IPS DF 4.7 (cell line): ENCODE results near the gene DGCR8.
A peak's percentile ranks its signal among the peaks of the same experiment; 100 is the strongest.
"Not testable (repeated sequence)": the region's sequence is repeated elsewhere in the genome, so short reads cannot be mapped to it uniquely, and the experiment has no call there.

Experiments used
- DNase-seq: peaks from one replicate; pipeline ENCODE4 v3.0.0-alpha.2; 2013; ENCODE audit warnings: low spot score; ENCODE audit errors: extremely low read depth

Gene DGCR8

GRCh38 chr22:20152464-20152890 is 72.4 kb downstream of the DGCR8 start:
- DNase-seq, result no peak

DNA sequence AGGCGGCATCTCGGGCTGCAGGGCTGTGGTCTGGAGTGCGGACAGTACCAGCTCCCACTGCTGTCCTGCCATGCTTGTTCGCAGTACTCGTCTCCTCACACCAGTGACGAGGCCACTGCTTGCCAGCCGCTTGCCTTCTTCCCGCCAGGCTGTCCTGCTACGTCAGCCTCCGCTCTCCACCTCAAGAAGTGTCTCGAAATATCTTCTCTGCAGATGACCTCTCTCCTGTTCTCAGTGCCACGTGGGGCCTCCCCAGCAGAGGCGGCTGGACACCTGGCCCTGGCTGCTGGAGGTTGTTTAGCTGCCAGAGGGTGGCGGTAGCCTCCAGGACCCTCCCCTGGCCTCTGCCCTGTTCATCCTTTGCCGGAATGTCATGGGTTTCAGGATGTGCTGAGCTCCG is 73.9 kb downstream of the DGCR8 start:
- DNase-seq, result no peak

GRCh38 chr22:20154602-20155187 is 74.7 kb downstream of the DGCR8 start:
- no peak for DNase-seq

GRCh38 chr22:20155330-20156041 is 75.4 kb downstream of the DGCR8 start:
- DNase-seq, result no peak

- no peak for DNase-seq
Observed at GRCh38 chr22:20156042-20156389, 76.0 kb downstream of the DGCR8 start.

DNA sequence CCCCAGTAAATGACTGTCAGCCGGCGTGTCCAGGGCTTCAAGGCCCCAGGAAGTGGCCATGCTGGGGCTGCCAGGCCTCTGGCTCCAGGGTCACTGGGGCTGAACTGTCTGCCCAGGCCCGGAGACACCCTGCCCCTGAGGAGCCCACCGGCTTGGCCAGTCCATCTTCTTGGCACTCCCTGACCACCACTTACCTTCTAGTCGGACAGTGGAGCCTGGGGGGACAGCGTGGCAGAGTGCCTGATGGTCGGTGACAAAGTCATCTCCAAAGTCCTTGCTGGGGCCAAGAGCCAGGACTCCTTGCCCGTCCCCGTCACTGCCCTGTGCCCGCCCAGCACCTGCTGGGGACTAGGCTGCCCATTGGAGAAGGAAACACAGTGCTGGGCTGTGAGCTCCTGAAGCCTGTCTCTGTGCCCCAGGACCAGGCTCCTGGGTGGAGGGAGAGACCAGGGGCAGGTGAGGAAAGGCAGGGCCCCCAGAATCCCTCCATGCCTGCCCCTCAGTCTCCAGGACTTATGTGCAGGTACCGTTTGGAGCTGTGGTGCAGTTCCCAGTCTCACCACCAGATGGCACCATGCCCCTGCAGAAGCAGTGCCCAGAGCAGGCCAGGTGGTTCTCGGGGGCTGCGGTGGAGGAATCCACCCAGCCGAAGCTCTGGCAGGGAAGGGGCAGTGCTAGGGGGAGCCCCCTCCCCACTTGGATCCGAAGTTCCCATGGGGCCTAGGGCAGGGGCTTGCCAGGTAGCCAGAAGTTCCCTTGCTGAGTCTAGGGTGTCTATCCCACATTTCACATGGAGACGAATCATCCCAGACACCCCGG is 76.8 kb downstream of the DGCR8 start:
- DNase-seq, result peak; percentile 53

DNA sequence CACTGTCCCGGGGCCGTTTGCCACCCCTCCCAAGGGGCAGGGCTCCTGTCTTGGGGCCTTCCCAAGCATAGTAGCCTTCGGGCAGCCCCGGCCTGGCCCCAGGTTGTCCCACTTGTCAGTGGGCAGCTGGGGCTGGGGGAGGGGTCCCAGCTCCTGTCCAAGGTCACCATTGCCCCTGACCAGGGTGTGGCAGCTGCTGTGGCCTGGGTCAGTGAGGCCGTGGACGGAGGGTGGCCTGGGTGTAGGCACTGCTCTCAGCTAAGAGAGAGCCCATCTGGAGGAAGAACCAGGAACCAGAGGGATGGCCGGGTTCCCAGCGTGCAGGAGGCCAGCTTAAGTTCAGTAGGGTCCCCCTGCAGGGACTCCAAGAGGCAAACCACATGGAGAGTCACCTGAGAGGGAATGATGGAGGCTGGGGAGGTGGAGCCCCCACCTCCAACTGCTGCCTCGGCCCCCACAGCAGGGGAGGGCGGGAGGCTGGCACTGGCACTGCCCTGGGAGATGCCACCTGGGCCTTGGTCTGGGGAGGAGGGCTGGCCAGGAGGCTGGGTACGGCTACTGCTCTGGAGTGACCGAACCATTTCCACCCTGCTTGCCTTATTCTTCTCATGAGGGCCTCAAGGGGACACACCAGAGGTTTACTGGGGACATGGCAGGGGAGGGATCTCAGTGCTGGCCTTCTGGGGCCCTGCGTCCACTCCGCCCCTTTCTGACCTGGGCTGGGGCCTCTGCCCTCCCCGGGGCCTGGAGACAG is 77.6 kb downstream of the DGCR8 start:
- no peak for DNase-seq

DNA sequence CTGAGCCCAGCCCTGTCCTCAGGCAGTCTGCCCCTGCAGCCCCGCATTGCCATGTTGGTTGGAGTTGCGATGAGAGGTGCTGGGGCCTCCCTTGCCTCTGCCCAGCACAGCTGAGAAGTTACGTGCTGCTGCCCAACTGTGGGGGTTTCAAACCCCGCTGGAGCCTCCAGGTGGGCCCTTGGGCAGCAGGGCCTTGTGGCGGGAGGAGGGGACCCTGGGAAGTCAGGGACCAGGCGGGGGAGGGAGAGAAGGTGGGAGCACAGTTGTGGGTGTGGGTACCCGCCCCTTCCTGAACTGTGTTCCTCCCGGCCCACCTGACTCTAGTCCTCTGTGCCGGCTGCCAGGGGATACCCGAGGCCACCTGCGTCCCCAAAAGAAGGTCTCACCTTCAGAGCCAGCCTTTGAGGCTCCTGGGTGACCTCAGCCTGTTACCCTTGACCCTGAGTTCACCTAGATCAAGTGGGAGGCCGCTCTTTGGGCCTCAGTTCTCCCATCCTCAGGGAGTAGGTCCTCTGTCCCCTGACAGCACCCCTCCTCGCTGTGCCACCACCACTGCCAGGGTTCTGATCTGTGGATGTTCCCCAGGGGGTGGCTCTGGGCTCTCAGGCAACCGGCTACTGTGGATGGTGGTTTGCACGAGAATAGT is 78.5 kb downstream of the DGCR8 start:
- DNase-seq, result no peak

GRCh38 chr22:20159076-20159475 is 79.0 kb downstream of the DGCR8 start:
- no peak for DNase-seq

- DNase-seq, result not testable (repeated sequence)
Observed at GRCh38 chr22:20159531-20159930, 79.5 kb downstream of the DGCR8 start.

DNA sequence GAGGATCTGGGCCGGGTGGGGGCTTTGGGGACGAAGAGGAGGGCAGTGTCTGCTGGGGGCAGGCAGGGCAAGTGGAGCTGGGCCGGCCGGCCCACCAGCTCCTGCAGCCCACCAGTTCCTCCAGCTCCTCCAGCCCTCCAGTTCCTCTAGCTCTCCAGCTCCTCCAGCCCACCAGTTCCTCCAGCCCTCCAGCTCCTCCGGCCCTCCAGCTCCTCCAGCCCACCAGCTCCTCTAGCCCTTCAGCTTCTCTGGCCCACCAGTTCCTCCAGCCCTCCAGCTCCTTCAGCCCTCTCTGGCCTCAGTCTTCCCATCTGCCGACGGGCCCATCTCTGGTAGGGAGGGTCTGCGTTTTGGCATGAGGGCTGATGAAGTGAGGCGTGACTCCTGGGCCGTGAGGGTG is 80.0 kb downstream of the DGCR8 start:
- DNase-seq, result no peak
